GM18519 (cell line): ENCODE results near the gene OSBPL7.

Experiments
- ATAC-seq: cut with Tn5 transposase; IDR thresholded peaks from one replicate; pipeline ENCODE4 v1.9.1; 2021; ENCODE audit warnings: mild to moderate bottlenecking, moderate library complexity; ENCODE audit not compliant: unreplicated experiment, low FRiP score

Gene OSBPL7

DNA sequence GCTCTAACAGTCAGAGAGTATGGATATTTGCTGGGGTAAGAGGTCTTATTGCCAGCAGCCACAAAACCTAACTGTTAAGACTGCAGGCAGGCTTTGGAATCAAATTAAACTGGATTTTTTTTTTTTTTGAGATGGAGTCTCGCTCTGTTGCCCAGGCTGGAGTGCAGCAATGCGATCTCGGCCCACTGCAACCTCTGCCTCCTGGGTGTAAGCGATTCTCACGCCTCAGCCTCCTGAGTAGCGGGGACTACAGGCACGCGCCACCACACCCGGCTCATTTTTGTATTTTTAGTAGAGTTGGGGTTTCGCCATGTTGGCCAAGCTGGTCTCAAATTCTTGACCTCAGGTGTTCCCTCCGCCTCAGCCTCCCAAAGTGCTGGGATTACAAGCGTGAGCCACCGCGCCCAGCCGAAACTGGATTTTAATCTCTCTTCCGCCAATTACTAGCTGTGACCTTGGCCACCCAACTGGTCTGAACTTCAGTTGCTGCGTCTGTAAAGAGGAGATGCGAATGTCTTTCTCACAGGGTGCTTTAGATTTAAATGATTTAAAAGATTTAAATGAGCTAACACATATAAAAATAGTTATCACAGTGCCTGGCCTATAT is 8.9 kb upstream of the OSBPL7 start:
- ATAC-seq, result no peak

GRCh38 chr17:47829870-47830269 is 8.3 kb upstream of the OSBPL7 start:
- no peak for ATAC-seq

DNA sequence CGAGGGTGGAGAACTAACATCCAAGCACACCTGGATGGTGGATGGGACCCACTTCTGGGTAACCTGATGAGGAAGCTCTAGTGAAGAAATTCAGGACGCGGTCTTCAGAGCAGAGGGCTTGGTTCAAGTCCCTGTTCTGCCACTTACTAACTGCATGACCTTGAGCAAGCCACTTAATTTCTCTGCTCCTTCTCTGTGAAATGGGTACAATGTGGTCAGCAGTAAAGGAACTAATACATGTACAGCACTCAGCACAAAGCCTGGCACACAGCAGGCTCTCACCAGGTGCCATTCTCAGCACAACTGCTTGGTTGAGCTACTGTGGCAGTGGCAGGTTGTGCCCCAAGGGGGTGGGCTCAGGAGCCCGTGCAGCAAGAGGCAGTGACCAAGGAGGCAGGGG is 1.9 kb upstream of the OSBPL7 start:
- no peak for ATAC-seq

DNA sequence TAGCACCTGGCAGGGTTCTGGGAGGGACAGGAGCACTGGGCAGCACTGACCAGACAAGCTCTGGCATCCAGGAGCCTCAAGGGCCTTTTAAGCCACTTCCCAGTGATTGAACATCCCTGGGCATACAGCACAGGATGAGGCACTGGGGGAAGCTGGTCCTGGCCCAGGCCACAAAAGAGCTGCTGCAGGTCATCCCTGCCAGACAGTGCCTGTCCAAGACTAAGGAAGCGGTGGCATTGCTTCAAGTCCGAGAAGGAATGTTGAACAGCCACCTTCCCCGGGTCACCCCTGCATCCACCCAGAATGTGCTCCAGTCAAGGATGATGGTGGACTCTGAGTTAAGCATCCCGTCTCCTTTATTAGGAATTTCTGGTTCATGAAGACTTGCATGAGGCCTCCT is 1.2 kb upstream of the OSBPL7 start:
- ATAC-seq, result no peak

- no peak for ATAC-seq
Measured at GRCh38 chr17:47821031-47821423, 567 bp downstream of the OSBPL7 start.

DNA sequence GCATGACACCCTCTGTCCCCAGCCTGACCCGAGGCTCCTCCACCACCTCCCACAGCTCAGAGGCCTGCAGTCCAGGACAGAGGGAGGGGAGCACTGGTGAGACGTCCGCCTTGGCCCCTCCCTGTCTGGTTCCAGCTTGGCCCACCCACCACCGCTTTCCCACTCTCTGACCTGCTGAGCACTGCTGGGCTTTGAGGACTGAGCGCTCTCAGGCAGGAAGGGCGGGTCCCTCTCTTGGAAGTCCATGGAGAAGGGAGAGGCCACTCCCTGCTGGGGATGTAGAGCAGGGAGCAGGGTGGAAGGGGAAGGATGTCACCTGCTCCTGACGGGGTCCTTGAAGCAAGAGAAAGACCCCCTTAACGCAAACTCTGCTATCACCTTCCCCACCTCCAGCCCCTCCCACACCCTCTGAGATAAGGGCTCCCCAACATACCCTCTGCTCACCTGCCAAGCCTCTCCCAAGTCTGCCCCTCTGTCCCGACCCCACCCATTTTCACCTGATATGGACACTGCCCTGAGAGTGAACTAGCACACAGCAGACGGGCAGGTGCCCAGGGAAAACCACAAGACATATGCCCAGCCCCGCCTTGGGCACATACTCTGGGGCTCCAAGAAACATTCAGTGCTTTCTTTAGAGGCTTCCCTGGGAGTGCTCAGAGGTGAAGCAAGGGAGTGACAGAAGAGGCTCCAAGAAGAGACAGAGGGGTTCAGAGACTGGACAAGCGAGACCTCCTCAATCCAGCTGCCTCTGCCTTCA is 1.4 kb downstream of the OSBPL7 start:
- ATAC-seq, result no peak

- no peak for ATAC-seq
Measured at GRCh38 chr17:47819475-47819874, 2.1 kb downstream of the OSBPL7 start.

GRCh38 chr17:47818002-47818695 is 3.4 kb downstream of the OSBPL7 start:
- ATAC-seq, result no peak

GRCh38 chr17:47816947-47817346 is 4.6 kb downstream of the OSBPL7 start:
- ATAC-seq, result no peak

DNA sequence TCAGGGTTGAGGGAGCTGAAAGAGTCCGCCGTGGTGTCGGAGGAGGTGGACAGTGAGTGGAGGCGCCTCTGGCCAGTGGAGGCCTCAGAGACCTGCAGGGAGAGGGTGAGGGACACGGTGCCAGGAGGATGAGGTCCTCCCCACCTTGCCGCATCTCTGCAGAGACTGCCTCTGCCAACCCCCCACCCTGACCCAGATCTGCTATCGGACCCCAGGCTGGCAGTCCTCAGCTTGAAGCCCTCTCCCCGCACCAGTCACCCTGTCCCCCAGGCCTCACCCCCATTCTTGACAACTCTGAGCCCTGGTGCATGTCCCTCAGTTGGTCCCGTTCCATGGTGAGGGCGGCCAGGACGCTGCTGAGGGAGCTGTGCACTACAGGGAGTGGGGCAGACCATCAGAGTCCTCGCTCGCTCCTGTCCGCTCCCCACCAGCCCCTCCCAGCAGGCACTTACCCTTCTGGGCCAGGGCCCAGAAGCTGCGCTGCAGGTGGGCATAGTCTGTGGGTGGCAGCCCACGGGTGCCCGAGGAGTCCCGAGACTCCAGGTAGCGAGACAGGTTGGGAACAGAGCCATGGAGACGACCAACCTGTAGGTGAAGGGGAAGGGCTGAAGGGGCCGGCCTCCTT is 5.4 kb downstream of the OSBPL7 start:
- no peak for ATAC-seq

DNA sequence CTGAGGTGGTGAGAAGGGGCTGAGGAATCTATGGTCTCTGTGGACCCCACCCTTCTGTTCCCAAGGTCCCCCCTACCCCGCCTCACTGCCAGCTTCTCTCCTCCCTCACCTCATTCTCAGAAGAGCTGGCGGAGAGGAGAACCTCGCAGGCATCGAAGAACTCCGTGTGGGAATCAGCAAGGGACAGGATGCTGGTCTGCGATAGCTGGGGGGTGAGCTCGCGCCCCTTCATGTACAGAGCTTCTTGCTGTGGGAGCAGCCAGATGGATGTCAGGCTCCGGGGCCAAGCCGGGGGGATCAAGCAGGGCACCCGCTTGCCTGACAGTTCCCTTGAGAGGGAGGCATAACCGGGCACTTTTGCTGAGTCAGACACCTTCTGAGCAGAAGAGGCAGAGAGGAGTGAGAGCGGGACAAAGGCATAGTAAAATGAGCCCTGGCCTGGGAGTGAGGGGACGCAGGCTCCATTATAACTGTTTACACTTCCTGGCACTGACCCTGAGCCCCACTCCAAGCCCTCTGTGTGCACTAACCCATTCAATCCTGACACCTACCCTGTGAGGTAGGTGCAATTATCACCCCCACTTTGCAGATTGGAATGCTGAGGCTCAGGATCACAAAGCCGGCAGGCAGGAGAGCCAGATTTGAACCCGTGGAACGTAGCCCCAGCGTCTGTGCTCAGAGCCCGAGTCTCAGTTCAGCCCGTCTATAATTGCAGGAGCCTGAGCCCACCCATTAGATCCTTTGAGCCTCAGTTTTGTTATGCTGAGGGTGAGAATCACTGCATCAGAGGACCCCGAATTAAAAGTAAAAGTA is 6.3 kb downstream of the OSBPL7 start:
- no peak for ATAC-seq

DNA sequence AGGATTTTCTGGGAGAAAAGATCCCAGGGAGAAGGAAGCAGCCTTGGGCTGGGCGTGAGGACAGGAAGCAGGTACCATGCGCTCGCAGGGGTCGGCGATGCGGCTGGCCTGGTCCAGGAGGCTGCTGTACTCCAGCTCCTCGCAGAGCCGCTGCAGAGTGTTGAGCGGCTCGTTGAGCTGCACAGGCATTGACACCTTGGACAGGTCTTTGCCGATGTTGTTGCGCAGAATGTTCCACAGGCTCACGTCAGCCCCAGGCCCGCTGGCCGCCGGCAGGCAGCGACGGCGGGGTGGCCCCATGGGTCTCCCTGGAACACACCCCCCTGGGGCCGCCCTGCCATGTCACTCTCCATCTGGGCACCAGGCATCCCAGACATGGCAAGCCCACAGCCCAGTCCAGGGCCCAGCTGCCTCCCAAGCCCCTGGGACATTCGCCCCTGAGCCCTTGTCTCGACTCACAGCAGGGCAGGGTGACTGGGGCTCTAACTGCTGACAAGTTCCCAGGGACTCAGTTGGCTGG is 8.0 kb downstream of the OSBPL7 start:
- ATAC-seq, result no peak

DNA sequence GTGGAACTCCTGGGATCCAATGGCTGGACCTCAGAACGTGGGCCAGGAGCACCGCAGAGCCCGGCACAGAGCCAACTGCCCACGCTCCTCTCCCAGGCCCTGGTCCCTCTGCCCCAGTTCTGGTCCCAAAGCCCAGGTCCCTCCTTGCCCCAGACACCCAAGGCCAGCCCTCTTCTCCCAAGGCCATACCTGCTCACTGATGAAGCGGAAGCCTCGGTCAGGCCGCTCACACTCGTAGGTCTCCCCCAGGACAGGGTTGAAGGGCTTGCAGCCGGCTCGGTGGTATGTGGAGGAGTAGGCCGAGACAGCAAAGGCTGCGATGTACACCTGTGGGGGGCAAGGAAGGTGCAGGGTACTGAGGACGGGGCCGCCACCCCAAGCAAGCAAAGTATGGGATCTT is 8.5 kb downstream of the OSBPL7 start:
- ATAC-seq, result no peak

DNA sequence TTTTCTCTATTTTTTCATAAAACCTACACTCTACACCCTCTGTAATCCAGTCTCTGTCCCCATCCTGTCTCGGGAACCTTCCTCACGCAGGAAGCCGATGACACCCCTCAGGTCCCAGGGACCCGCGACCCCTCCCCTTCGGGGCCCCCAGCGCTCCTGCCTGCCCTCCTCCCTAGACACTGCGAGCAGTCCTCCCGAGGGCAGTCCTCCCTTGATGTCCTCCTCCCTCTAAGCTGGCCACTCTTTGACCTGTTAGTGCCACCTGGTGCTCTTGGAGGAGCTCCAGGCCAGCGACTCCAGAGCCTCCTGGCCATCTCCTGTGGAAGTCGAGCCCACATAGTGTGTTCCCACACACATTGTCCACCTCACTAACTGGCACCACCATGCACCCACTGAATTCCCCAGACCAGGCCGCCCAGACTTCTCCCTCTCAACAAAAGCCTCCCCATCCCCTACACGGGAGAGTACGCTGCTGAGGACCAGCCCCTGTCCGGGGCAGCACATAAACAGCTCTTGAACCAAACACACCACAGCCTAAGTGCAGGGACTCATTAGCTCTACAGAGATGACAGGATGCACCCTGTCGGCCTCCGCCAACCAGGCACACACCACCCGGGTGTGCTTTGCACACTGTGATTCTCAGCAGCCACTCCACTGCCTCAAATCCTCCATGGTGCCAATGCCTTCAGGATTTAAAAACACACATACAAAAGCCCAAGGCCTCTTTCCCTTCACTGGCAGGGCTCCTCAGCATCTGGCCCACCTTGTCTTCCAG is 9.3 kb downstream of the OSBPL7 start:
- no peak for ATAC-seq

DNA sequence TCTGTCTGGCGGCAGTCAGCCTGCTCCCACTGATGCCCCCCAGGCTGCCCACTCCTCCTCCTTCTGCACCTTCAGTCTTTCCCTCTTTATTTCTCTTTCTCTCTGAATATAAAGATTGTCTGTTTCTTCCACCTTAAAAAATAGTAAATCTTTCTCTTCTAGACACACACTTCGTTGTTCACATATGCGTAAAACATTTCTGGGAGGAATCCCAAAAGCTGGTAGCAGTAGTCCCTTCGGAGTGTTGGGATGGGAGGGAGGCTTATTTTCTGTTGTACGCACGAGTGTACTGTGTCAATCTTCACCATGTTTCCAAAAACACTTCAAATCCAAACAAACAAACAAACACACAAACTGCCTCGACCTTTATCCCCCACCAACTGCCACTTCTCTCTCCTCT is 9.9 kb downstream of the OSBPL7 start:
- no peak for ATAC-seq

- ATAC-seq, result no peak
Measured at GRCh38 chr17:47810901-47811635, 10.5 kb downstream of the OSBPL7 start.

GRCh38 chr17:47810200-47810821 is 11.3 kb downstream of the OSBPL7 start:
- ATAC-seq, result no peak

- no peak for ATAC-seq
Measured at GRCh38 chr17:47808830-47809480, 12.6 kb downstream of the OSBPL7 start.
